ENCODE data around the gene CYP19A1. TPM values are rescaled to one million over a fixed set of nuclear protein-coding genes. Genes with fewer than 3 reads are reported as not detected.

The CYP19A1 gene
- polyA plus RNA-seq, 1 experiment, result not detected

DNA sequence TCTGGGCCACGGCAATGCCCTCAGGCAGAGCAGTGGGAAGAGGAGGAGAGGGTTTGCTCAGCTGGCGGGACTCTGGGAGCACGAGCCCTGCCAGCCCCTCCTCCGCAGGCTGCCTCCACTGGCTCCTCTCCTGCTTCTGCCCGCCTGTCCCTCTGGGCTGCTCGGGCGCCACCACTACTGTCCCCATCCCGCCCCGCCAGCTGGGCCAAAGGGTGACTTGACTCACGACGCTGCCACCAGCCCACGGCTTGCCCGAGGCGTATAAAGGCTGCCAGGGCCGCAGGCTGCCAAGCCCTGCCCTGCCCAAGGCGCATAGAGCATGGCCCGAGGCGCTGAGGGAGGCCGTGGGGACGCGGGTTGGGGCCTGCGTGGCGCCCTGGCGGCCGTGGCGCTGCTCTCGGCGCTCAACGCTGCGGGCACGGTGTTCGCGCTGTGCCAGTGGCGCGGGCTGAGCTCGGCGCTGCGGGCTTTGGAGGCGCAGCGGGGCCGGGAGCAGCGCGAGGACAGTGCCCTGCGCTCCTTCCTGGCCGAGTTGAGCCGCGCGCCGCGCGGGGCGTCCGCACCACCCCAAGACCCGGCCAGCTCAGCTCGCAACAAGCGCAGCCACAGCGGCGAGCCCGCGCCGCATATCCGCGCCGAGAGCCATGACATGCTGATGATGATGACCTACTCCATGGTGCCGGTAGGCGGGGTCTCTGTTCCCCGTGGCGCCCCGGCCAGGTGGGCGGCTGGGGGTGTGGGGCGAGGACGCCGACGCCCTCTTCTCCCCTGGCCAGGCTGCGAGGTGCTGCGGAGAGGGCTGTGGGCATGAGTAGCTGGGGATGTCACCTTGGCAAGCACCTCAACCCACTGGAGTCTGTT, 3.2 kb upstream of the CYP19A1 start, which contains the start of gene GLDN:
TSS of gene GLDN (plus strand) at position 290 of the 861 bp plus-strand sequence. CDS start at position 320, 30 bp downstream.
- peaks cover 55% of the 10 kb centered on the region for H3K27me3 ChIP-seq (ENCODE audit: control insufficient read depth, insufficient read depth, low read length)
- no peaks in the 10 kb centered on the region; the same call in 1 of the 2 replicates for H3K9me3 ChIP-seq (ENCODE audit: control insufficient read depth, insufficient read depth, low read length)
- POLR2A ChIA-PET, result no interaction called here
- no peak for DNase-seq (ENCODE audit: low read depth, low spot score)
- H3K4me3 ChIP-seq (ENCODE audit: low read depth, low read length), result peak within 1 kb of the TSS; percentile 29
- H3K27ac ChIP-seq (ENCODE audit: low read depth, low read length), result no peak within 1 kb of the TSS
- TF ChIP-seq CTCF (IDR thresholded peaks at IDR 0.05; ENCODE audit: low read depth, low read length), result no peak
- CTCF ChIA-PET, result no interaction called here

DNA sequence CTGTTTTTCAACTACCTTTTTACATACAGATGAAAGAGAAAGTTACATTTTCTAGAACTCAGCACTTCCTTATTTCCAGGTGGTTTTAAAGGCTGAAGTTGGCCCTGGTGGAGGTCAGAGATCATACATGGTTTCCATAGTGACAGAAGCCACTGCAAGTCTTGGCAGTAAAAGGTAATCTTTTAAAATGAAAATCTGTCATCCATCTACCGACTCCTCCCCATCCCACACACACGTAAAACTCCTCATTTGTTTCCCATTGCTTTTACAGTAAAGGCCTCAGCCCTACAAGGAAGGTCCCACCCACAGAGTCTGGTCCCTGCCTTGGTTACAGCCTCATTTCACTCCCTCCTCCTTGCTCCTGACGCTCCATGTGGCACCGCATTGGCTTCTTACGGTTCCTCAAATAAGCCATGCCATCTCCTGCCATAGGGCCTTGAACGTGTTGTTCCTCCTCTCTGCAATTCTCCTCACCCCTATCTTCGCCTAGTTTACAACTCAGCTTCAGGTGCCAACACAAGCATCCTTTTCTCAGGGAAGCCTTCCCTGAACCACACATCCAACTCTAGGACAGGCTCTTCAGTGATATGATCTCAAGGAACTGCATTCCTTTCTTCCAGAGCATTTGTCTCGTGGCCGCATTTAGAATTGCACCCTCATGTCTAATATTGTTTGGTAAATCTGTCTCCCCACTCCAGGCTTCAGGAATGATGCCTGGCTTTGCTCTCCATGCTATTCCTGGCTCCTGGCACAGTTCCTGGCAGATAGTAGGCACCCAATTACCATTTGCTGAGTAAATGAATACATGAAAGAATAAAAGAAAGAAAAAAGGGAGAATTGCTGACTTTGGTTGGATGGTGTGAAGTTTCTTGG, 2.6 kb downstream of the CYP19A1 start:
- ChIA-PET POLR2A (no interaction called here), CTCF (interaction anchor here (1.3 kb wide), 1 partner anchor 46 kb away, joined by 3 read pairs; no protein-coding TSS in a partner anchor)
- peaks cover 41% of the 10 kb centered on the region for H3K27me3 ChIP-seq (ENCODE audit: control insufficient read depth, insufficient read depth, low read length)
- H3K9me3 ChIP-seq (ENCODE audit: control insufficient read depth, insufficient read depth, low read length), result no peaks in the 10 kb centered on the region
- H3K4me3 ChIP-seq (ENCODE audit: low read depth, low read length), result no peak overlapping the region
- no peak for DNase-seq (ENCODE audit: low read depth, low spot score)
- TF ChIP-seq CTCF (IDR thresholded peaks at IDR 0.05; ENCODE audit: low read depth, low read length), result no peak
- no peak overlapping the region for H3K27ac ChIP-seq (ENCODE audit: low read depth, low read length)

- no peak for TF ChIP-seq CTCF (IDR thresholded peaks at IDR 0.05; ENCODE audit: low read depth, low read length)
- no peak overlapping the region for H3K4me3 ChIP-seq (ENCODE audit: low read depth, low read length)
- DNase-seq (ENCODE audit: low read depth, low spot score), result no peak
- no peak overlapping the region for H3K27ac ChIP-seq (ENCODE audit: low read depth, low read length)
- ChIA-PET CTCF (no interaction called here), POLR2A (no interaction called here)
- peaks cover 39% of the 10 kb centered on the region for H3K27me3 ChIP-seq (ENCODE audit: control insufficient read depth, insufficient read depth, low read length)
- H3K9me3 ChIP-seq (ENCODE audit: control insufficient read depth, insufficient read depth, low read length), result no peaks in the 10 kb centered on the region
These were observed 3.3 kb downstream of the CYP19A1 start for GRCh38 chr15:51335087-51335486.

DNA sequence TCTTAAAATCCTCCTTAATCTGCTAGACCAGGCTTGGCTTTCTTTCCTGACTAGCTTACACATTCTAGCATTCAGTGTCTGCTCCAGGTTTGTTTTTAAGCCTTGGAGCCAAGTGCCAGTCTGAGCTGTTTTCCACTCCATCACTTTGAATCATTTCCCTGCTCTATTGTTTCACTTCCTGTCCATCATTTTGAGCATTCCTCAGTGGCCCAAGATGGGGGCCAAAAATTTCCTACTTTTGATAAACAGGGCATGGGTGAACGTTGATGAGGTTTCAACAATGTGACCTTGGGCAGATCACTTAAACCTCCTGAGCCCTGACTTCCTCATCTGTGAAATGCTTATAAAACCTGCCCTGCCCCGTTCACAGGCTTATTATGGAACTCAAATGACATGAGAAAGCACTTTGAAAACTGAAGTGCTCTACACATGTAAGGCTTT, 4.4 kb downstream of the CYP19A1 start:
- no peak overlapping the region for H3K4me3 ChIP-seq (ENCODE audit: low read depth, low read length)
- DNase-seq (ENCODE audit: low read depth, low spot score), result no peak
- POLR2A ChIA-PET, result no interaction called here
- TF ChIP-seq CTCF (IDR thresholded peaks at IDR 0.05; ENCODE audit: low read depth, low read length), result no peak
- H3K27me3 ChIP-seq (ENCODE audit: control insufficient read depth, insufficient read depth, low read length), result peaks cover 37% of the 10 kb centered on the region
- CTCF ChIA-PET, result no interaction called here
- no peak overlapping the region for H3K27ac ChIP-seq (ENCODE audit: low read depth, low read length)
- H3K9me3 ChIP-seq (ENCODE audit: control insufficient read depth, insufficient read depth, low read length), result no peaks in the 10 kb centered on the region
